Measurements from ENCODE around the gene EHMT1. TPM values are rescaled to one million over a fixed set of nuclear protein-coding genes. Genes with fewer than 3 reads are reported as not detected.

EHMT1 gene
- total RNA-seq, 1 donor from 2014 or later = 64.5 TPM

- DNase-seq (ENCODE audit: low read depth) = no peak
- peaks cover 4% of the 10 kb centered on the region for H3K9me3 Mint-ChIP-seq (ENCODE audit: unreplicated experiment)
- H3K4me3 ChIP-seq (ENCODE audit: insufficient read depth, low read depth, low read length) = no peak overlapping the region
- peaks cover 6% of the 10 kb centered on the region for H3K36me3 ChIP-seq (ENCODE audit: insufficient read depth, low read length)
- H3K36me3 Mint-ChIP-seq (ENCODE audit: low read depth, unreplicated experiment) = peaks cover 44% of the 10 kb centered on the region
- no peak overlapping the region for H2AFZ ChIP-seq (ENCODE audit: low read depth, low read length)
- H3K4me2 ChIP-seq (ENCODE audit: low read length) = no peak overlapping the region
- no peak overlapping the region for H3K4me3 Mint-ChIP-seq (ENCODE audit: unreplicated experiment)
- no peak for FAIRE-seq
- peaks cover 13% of the 10 kb centered on the region for H3K4me1 Mint-ChIP-seq (ENCODE audit: low read depth, unreplicated experiment)
- TF ChIP-seq, protein P1, sequence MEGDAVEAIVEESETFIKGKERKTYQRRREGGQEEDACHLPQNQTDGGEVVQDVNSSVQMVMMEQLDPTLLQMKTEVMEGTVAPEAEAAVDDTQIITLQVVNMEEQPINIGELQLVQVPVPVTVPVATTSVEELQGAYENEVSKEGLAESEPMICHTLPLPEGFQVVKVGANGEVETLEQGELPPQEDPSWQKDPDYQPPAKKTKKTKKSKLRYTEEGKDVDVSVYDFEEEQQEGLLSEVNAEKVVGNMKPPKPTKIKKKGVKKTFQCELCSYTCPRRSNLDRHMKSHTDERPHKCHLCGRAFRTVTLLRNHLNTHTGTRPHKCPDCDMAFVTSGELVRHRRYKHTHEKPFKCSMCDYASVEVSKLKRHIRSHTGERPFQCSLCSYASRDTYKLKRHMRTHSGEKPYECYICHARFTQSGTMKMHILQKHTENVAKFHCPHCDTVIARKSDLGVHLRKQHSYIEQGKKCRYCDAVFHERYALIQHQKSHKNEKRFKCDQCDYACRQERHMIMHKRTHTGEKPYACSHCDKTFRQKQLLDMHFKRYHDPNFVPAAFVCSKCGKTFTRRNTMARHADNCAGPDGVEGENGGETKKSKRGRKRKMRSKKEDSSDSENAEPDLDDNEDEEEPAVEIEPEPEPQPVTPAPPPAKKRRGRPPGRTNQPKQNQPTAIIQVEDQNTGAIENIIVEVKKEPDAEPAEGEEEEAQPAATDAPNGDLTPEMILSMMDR (IDR thresholded peaks at IDR 0.05; ENCODE audit: insufficient read depth, low read depth, low read length) = no peak
- no peak for TF ChIP-seq EZH2 (IDR thresholded peaks at IDR 0.05; ENCODE audit: insufficient read depth, low read length)
- H3K9me3 ChIP-seq (ENCODE audit: insufficient read depth, low read depth, low read length) = no peaks in the 10 kb centered on the region
- no peak overlapping the region for H3K27ac ChIP-seq (ENCODE audit: low read depth, low read length)
- peaks cover 4% of the 10 kb centered on the region for H3K4me1 ChIP-seq (ENCODE audit: insufficient read depth, low read length)
- peaks cover 75% of the 10 kb centered on the region for H4K20me1 ChIP-seq (ENCODE audit: insufficient read depth, low read length)
- H3K27me3 Mint-ChIP-seq (ENCODE audit: low read depth, unreplicated experiment) = no peaks in the 10 kb centered on the region
- peaks cover 77% of the 10 kb centered on the region for H3K79me2 ChIP-seq (ENCODE audit: insufficient read depth, low read length)
- H3K27ac Mint-ChIP-seq (ENCODE audit: unreplicated experiment) = no peak overlapping the region
- no peaks in the 10 kb centered on the region for H3K27me3 ChIP-seq (ENCODE audit: insufficient read depth, low read length)
- no peak overlapping the region for H3K9ac ChIP-seq (ENCODE audit: low read length)
Measured at GRCh38 chr9:137728444-137729311, 109.9 kb downstream of the EHMT1 start.

- H2AFZ ChIP-seq (ENCODE audit: low read depth, low read length) = no peak overlapping the region
- Mint-ChIP-seq H3K4me1 (ENCODE audit: low read depth, unreplicated experiment) (peaks cover 7% of the 10 kb centered on the region), H3K9me3 (ENCODE audit: unreplicated experiment) (peaks cover 4% of the 10 kb centered on the region), H3K36me3 (ENCODE audit: low read depth, unreplicated experiment) (peaks cover 55% of the 10 kb centered on the region), H3K27me3 (ENCODE audit: low read depth, unreplicated experiment) (no peaks in the 10 kb centered on the region), H3K27ac (ENCODE audit: unreplicated experiment) (peak overlapping the region; percentile 67), H3K4me3 (ENCODE audit: unreplicated experiment) (no peak overlapping the region)
- H4K20me1 ChIP-seq (ENCODE audit: insufficient read depth, low read length) = peaks cover 50% of the 10 kb centered on the region
- H3K9me3 ChIP-seq (ENCODE audit: insufficient read depth, low read depth, low read length) = no peaks in the 10 kb centered on the region
- no peaks in the 10 kb centered on the region for H3K4me1 ChIP-seq (ENCODE audit: insufficient read depth, low read length)
- H3K36me3 ChIP-seq (ENCODE audit: insufficient read depth, low read length) = peaks cover 6% of the 10 kb centered on the region
- no peak overlapping the region for H3K4me3 ChIP-seq (ENCODE audit: insufficient read depth, low read depth, low read length)
- FAIRE-seq (no peak), DNase-seq (ENCODE audit: low read depth) (no peak)
- no peak overlapping the region for H3K27ac ChIP-seq (ENCODE audit: low read depth, low read length)
- peaks cover 51% of the 10 kb centered on the region for H3K79me2 ChIP-seq (ENCODE audit: insufficient read depth, low read length)
- TF ChIP-seq EZH2 (IDR thresholded peaks at IDR 0.05; ENCODE audit: insufficient read depth, low read length) = no peak
- TF ChIP-seq, protein P1 (IDR thresholded peaks at IDR 0.05; ENCODE audit: insufficient read depth, low read depth, low read length) = no peak
- no peaks in the 10 kb centered on the region for H3K27me3 ChIP-seq (ENCODE audit: insufficient read depth, low read length)
- H3K4me2 ChIP-seq (ENCODE audit: low read length) = no peak overlapping the region
- H3K9ac ChIP-seq (ENCODE audit: low read length) = no peak overlapping the region
Measured at GRCh38 chr9:137731216-137731946, 112.6 kb downstream of the EHMT1 start.

Data from astrocyte (in vitro differentiated cells and primary cell).